Mesothelial cell of epicardium (in vitro differentiated cells): ENCODE measurements around the gene ARHGAP23. TPM values are rescaled to one million over a fixed set of nuclear protein-coding genes. Genes with fewer than 3 reads are reported as not detected.

ENCODE experiments used
- DNase-seq, 2 experiments: peaks; one replicate each; pipeline ENCODE4 v3.0.0; 2021; ENCODE audit warnings: low spot score in 2 of 2; ENCODE audit not compliant: unreplicated experiment in 2 of 2
- H3K27ac Mint-ChIP-seq: 2 replicates; pipeline ENCODE4 v1.8.0; 2021; ENCODE audit warnings: mixed read lengths
- H3K27me3 Mint-ChIP-seq: 2 replicates; pipeline ENCODE4 v1.8.0; 2021; ENCODE audit warnings: low read depth, mixed read lengths
- H3K36me3 Mint-ChIP-seq: 2 replicates; pipeline ENCODE4 v1.8.0; 2021; ENCODE audit warnings: mixed read lengths
- H3K4me1 Mint-ChIP-seq: 2 replicates; pipeline ENCODE4 v1.8.0; 2021; ENCODE audit warnings: mixed read lengths
- H3K4me3 Mint-ChIP-seq: 2 replicates; pipeline ENCODE4 v1.8.0; 2021; ENCODE audit warnings: mild to moderate bottlenecking, moderate library complexity, mixed read lengths
- H3K9me3 Mint-ChIP-seq: 2 replicates; pipeline ENCODE4 v1.8.0; 2021; ENCODE audit warnings: mixed read lengths
- CTCF ChIP-seq: fragments of 200-600 bp; sonication (generic); IDR thresholded peaks from one replicate; pipeline ENCODE4 v1.5.0; 2021; ENCODE audit warnings: antibody characterized with exemption; ENCODE audit not compliant: unreplicated experiment
- total RNA-seq: library from RNA; stranded (reverse); gene quantifications from 3 replicates; pipeline ENCODE4 v1.2.1, GENCODE V29; 2021

The ARHGAP23 gene
- total RNA-seq, 1 donor from 2014 or later: 89.1 TPM

GRCh38 chr17:38540514-38541045, 112.3 kb downstream of the ARHGAP23 start:
- H3K4me3 Mint-ChIP-seq: no peak overlapping the region
- no peak for TF ChIP-seq CTCF
- peaks cover 3% of the 10 kb centered on the region for H3K36me3 Mint-ChIP-seq
- H3K4me1 Mint-ChIP-seq: no peaks in the 10 kb centered on the region
- no peak for DNase-seq
- H3K9me3 Mint-ChIP-seq: no peaks in the 10 kb centered on the region
- H3K27me3 Mint-ChIP-seq: peaks cover 7% of the 10 kb centered on the region
- H3K27ac Mint-ChIP-seq: no peak overlapping the region

GRCh38 chr17:38541281-38541680, 113.0 kb downstream of the ARHGAP23 start:
- H3K9me3 Mint-ChIP-seq: no peaks in the 10 kb centered on the region

GRCh38 chr17:38542286-38542685, 114.0 kb downstream of the ARHGAP23 start:
- no peak for TF ChIP-seq CTCF
- Mint-ChIP-seq H3K4me3 (no peak overlapping the region), H3K4me1 (no peaks in the 10 kb centered on the region), H3K27ac (no peak overlapping the region), H3K9me3 (no peaks in the 10 kb centered on the region), H3K27me3 (peaks cover 2% of the 10 kb centered on the region), H3K36me3 (peaks cover 4% of the 10 kb centered on the region)
- no peak for DNase-seq

More at GRCh38 chr17:38541281-38541680, 113.0 kb downstream of the ARHGAP23 start:
- H3K27ac Mint-ChIP-seq: no peak overlapping the region
- DNase-seq: no peak
- peaks cover 3% of the 10 kb centered on the region for H3K36me3 Mint-ChIP-seq
- H3K27me3 Mint-ChIP-seq: peaks cover under 1% of the 10 kb centered on the region
- no peak overlapping the region for H3K4me3 Mint-ChIP-seq
- TF ChIP-seq CTCF: no peak
- H3K4me1 Mint-ChIP-seq: no peaks in the 10 kb centered on the region

GRCh38 chr17:38543403-38544174, 115.3 kb downstream of the ARHGAP23 start:
- peaks cover 4% of the 10 kb centered on the region for H3K36me3 Mint-ChIP-seq
- no peaks in the 10 kb centered on the region for H3K9me3 Mint-ChIP-seq
- no peaks in the 10 kb centered on the region for H3K4me1 Mint-ChIP-seq
- no peak for TF ChIP-seq CTCF
- no peak overlapping the region for H3K27ac Mint-ChIP-seq
- H3K27me3 Mint-ChIP-seq: peaks cover 2% of the 10 kb centered on the region
- DNase-seq: no peak
- no peak overlapping the region for H3K4me3 Mint-ChIP-seq

- Mint-ChIP-seq H3K4me1 (no peaks in the 10 kb centered on the region), H3K9me3 (no peaks in the 10 kb centered on the region), H3K36me3 (peaks cover 4% of the 10 kb centered on the region), H3K4me3 (no peak overlapping the region), H3K27me3 (peaks cover 2% of the 10 kb centered on the region), H3K27ac (no peak overlapping the region)
- no peak for TF ChIP-seq CTCF
- DNase-seq: no peak
Observed at GRCh38 chr17:38544175-38544838, 116.0 kb downstream of the ARHGAP23 start.
